Ramos (cell line): ENCODE measurements around the gene LHPP.

Experiments used
- in situ Hi-C: fragments of 300-500 bp; cut with MboI; formaldehyde crosslinking; loops from one replicate; pipeline ENCODE4 v1.14.3; 2022; ENCODE audit warnings: low sequenced_read_pairs; ENCODE audit not compliant: unreplicated experiment

Gene LHPP

DNA sequence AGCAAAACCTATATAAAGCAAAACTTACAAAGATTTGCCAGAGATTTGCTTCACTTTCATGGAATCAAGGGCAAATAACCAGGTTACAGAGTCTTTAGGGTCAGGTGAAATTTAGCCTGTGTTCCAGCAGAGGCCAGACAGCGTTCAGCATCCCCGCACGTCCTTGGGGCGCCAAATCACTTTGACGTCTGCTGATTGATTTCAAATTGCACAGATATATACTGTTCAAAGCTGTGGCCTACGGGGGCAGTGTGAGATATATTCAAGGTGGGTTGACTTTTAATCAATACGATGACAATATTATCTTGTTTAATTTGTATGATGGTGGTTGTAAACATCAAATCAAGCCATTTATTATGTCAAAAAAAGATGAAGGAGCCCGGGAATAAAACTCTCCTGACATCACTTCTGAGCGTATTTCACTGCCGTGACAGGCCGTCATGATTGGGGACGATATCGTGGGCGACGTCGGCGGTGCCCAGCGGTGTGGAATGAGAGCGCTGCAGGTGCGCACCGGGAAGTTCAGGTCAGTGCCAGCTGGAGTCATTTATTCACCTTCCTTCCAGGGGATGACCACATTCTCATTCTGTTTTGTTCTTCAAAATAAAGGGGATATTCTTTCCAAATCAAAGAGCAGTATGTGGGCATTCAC lies 55.2 kb downstream of the LHPP start:
- in situ Hi-C loops, result no loop called here

DNA sequence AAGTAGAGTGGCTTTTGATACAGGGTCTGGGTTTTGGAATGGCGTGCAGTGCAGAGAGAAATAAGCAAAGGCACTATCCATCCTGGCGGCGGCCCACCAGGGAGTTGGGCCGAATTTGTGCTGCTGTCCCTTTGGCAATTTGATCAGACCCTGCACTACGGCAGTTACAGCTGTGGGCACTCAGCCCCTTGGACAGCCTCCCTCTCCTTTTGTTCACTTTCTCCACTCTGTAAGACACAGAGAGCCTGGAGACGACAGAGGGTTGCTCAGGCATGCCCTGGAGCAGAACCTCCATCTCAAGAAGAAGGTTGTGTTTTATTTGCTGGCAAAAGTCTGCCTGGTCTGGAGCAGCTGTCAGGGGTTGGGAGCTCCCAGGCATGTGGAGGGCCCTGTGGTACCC lies 55.8 kb downstream of the LHPP start:
- in situ Hi-C loops, result no loop called here

DNA sequence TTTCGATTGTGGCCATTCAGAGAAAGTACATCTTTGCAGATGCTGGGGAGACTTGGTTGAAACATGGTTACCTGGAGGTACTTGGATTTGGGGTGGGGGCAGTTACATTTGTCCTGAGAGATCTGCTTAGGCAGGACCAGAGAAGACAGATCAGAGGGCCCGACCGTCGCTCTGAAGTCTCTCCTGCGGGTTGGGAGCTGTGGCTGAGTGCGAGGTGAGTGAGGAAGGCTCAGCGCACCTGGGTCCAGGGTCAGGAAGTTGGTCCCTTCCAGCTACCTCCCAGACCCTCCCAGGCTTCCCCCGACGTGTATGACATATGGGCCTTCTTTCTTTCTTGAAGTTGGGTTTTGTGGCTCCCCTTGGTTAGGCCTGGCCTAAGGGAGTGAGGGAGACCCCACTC lies 56.3 kb downstream of the LHPP start:
- in situ Hi-C loops, result no loop called here

DNA sequence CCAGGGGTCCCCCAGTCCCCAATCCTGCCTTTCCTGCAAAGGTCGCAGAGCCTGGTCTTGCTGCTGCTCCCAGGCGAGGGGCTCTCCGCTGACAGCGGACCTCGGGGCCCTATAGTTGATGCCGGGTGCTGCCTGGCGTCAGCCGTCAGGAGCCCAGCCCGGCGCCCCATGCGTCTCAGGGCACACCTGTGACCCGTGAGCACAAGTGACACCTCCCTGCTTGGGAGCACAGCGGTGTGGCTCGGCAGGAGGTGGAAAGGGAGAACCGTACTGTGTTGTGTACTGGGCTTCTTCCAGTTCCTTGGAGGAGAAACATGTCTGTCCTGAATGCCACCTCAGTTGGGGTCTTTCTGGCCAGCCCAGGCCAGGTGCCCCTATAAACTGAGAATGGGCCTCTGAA lies 56.7 kb downstream of the LHPP start:
- in situ Hi-C loops, result no loop called here

GRCh38 chr10:124520558-124521428 lies 59.2 kb downstream of the LHPP start:
- in situ Hi-C loops, result no loop called here

- in situ Hi-C loops, result no loop called here
These were observed 59.8 kb downstream of the LHPP start for GRCh38 chr10:124521429-124521871.

GRCh38 chr10:124522131-124522932 lies 60.7 kb downstream of the LHPP start:
- in situ Hi-C loops, result no loop called here

DNA sequence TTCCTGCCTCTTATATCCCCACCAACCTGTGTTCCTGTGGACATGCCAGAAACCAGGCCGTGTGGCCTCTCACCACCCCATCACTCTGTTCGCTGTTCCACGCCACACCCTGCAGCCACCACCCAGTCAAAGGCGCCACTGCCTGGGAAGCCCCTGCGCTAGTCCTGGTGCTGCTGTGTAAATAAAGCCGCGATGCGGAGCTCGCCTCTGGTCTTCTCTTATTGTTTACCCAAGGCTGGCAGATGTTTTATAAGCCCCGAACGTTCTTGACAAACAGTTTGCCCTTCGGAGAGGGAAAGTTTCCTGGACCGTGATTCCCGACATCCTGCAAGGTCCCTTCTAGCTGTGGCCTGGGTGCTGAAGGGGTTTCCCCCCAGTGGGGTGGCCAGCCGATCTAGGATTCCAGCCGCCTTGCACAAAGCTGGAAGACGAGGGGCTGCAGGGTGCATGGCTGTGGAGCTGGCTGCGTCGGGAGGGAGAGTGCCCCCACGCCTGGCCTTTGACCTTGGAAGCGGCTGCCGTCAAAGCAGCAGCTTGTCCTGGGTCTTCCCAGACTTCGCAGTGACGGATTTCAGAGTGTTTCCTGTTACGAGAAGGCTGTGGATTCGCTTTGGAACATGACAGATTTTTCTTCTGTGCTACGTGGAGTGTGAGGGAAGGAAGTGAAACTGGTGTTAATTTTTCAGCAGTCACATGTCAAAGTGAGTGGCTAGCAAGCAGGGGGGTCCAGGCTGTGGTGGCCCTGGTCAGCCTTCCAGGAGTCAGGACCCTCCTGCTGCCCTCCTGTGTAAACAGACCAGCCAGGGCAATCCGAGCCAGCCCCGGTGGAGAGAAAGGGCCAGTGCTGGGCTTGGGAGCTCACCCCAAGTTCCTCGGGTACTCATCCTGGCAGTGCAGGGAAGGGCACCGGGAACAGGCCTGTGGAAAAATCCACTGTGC lies 61.6 kb downstream of the LHPP start:
- in situ Hi-C loops, result no loop called here

GRCh38 chr10:124523901-124524300 lies 62.3 kb downstream of the LHPP start:
- in situ Hi-C loops, result no loop called here

- in situ Hi-C loops, result no loop called here
These were observed 63.5 kb downstream of the LHPP start for GRCh38 chr10:124524991-124525653.

DNA sequence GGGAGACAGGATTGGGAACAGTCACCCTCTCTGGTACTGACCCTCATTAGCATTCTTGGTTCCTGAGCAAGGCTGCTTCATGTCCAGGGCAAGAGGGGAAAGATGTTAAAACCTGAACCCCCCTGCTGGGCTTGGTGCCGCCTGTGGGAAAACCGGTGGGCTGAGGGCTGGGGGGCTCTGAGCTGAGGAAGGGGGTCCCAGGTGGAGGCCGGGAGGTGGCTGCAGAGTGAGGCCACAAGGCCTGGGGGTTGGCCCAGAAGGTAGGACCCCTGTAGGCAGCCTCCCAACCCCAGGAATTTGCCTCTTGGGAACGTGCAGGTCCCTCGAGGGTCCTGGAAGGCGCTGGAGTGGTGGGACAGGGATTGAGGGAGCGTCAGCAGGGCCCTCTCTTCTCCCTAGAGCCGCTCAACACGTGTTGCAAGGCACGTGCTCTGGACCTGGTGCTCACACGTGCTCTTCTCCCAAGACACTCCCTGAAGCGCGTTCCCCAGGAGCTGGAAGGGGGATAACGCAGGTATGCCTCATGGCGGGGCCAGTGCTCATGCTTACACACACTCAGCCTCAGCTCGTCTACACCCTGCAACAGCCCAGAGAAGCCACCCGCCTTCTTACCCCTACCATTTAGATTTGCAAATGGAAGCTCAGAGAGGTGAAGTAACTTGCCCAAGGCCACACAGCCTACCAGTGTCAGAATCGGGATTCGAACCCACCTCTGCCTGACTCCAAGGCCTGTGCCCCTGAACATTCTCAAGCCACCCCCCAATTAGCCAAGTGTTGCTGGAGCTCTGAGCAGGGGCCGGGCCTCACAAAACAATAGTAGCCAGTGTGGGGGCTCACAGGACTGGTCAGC lies 64.4 kb downstream of the LHPP start:
- in situ Hi-C loops, result no loop called here

DNA sequence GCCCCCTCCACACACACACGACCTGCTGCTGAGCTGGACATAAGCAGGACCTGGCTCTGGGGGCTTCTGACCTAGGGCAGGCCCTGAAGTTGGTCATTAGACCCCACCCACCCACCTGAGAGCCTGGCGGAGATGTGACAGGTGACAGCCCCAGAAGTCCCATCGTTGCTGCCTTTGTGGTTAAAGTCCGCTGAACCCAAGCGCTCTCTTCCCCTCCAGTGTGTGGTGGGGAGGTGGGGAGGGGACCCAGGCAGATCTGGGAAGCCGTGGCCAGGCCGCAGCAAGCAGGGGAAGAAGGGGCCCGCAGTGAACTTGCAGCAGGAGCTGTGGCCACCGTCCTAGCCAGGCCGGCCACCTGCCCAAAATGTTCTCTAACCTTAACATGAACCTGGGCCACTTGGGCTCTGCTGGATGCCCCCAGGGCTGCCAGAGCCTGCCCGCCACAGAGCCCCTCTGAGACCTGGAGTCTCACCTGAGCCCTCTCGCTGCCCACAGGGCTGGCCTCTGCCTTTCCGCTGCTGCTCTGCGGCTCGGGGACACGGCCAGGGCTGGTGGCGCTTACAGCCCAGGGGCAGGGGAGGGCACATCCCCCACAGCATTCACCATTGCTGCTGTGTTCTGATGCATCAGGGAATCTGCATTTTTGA lies 65.1 kb downstream of the LHPP start:
- in situ Hi-C loops, result no loop called here

DNA sequence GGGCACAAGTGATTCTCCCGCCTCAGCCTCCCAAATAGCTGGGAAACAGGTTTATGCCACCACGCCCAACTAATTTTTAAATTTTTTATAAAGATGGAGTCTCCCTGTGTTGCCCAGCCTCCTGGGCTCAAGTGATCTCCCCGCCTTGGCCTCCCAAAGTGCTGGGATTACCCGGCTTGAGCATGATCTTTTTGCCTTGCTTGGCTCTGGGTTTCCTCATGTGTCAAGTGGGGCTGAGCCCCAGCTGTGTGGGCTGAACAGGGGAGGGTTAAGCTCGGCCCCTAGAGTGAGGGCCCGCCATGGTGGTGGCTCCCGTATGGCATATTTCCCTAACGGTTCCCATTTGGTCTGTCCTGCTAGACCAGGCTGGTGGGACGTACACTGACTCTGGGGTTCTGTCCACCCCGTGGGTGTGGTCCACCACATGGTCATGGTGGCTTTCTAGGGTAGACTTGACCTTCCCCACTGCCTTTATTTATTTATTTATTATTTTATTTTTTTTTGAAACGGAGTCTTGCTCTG lies 66.3 kb downstream of the LHPP start:
- in situ Hi-C loops, result no loop called here

GRCh38 chr10:124529661-124530214 lies 68.1 kb downstream of the LHPP start:
- in situ Hi-C loops, result loop anchor here (10.0 kb wide), 1 partner anchor 455 kb away; no protein-coding TSS in a partner anchor

GRCh38 chr10:124530215-124530665 lies 68.6 kb downstream of the LHPP start:
- in situ Hi-C loops, result loop anchor here (10.0 kb wide), 1 partner anchor 455 kb away; no protein-coding TSS in a partner anchor

DNA sequence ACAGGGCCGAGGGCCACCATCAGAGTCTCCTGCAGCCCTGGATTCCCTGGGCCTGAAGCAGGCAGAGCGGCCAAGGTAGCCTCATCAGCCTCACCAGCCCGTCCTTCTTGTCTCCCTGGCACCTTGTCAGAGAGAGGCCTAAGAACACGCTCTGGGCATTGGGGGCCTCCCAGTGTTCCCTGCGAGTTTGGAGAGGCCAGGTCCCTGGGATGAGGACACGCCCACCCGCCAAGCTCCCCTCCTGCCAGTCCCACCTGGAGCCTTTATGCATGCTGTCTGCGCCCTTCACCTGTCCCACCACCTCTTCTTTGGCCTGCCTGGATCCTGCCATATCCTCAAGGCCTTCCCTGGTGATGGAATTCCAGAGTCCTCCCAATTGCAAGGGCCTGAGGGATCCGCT lies 69.2 kb downstream of the LHPP start:
- in situ Hi-C loops, result loop anchor here (10.0 kb wide), 1 partner anchor 456 kb away; no protein-coding TSS in a partner anchor

DNA sequence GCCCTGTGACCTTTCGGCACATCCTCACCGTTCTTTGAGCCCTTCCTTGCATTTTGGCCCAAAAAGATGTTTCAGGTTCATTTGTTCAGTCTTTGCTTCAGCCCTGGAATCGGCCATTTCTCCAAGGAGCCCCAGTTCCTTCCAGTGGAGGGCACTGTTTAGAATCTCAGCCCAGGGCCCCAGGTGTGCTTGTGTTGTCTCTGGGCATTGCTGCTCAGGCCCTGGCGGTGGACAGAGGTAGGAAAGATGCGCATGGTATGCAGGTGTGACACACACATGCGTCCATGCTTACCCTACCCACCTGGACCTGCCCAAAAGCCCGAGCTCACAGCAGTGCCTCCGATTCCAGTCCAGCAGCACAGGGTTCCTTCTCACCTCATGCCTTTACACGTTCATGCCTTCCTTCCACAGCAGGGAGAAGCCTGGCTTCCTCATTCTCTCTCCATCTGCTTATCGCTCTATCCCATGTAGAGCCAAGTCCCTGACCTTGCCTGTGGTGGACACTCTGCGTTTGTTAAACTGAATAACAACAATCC lies 70.6 kb downstream of the LHPP start:
- in situ Hi-C loops, result loop anchor here (10.0 kb wide), 1 partner anchor 457 kb away; no protein-coding TSS in a partner anchor
